ENCODE data around the gene GPLD1.

DNA sequence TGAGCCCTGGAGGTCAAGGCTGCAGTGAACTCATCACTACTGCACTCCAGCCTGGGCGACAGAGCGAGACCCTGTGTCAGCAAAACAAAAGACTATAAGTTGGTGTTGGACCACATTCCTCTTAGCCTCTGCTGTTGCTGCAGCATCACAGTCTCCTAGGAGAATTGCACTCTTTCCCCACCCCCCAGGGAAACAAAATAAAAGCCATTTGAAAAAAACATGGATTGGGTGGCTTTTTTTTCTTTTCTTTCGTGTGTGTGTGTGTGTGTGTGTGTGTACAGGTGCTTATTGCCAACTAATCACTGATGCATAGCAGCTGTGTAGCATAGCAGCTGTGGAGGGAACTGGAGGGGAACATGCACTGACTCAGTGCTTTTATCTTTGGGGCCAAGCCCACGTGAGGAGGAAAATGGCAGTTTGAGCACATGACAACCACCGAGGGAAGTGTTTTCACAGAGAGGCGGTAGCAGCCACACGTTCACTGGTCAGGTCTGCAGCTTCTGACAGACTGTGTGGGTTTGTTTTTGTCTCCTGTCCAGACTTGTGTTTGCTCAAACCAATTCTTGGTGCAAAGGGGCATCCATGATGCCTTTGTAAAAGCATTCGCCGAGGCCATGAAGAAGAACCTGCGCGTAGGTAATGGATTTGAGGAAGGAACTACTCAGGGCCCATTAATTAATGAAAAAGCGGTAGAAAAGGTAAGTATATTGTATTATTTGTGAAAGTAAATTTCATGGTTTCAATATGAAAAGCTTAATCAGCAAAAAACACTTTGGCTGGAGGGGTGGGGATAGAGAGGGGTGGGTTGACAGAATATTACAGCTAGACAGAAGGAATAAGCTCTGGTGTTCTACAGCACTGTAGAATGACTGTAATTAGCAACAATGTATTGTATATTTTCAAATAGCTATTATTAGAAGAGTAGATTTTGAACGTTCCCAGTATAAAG lies 33.1 kb upstream of the GPLD1 start:
- no peak for TF ChIP-seq EZH2 (IDR thresholded peaks at IDR 0.05; ENCODE audit: low read length, unreplicated experiment)
- TF ChIP-seq, protein P1, sequence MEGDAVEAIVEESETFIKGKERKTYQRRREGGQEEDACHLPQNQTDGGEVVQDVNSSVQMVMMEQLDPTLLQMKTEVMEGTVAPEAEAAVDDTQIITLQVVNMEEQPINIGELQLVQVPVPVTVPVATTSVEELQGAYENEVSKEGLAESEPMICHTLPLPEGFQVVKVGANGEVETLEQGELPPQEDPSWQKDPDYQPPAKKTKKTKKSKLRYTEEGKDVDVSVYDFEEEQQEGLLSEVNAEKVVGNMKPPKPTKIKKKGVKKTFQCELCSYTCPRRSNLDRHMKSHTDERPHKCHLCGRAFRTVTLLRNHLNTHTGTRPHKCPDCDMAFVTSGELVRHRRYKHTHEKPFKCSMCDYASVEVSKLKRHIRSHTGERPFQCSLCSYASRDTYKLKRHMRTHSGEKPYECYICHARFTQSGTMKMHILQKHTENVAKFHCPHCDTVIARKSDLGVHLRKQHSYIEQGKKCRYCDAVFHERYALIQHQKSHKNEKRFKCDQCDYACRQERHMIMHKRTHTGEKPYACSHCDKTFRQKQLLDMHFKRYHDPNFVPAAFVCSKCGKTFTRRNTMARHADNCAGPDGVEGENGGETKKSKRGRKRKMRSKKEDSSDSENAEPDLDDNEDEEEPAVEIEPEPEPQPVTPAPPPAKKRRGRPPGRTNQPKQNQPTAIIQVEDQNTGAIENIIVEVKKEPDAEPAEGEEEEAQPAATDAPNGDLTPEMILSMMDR (conservative IDR thresholded peaks at IDR 0.05; ENCODE audit: low read depth, low read length), result no peak
